HL-60/S4 treated with retinoic acid at 250 ng/mL for 4 days and 3 days (cell line): ENCODE measurements around the gene RNF151.

Source experiments
- in situ Hi-C: fragments of 300-500 bp; cut with MboI; formaldehyde crosslinking; loops from 2 replicates; pipeline ENCODE4 v1.7.0; 2022; ENCODE audit warnings: low sequenced_read_pairs

The RNF151 gene

GRCh38 chr16:1976216-1976520 lies 9.5 kb downstream of the RNF151 start:
- in situ Hi-C loops: no loop called here

- in situ Hi-C loops: no loop called here
These were observed 10.6 kb downstream of the RNF151 start for GRCh38 chr16:1976951-1977874.

- in situ Hi-C loops: no loop called here
These were observed 11.2 kb downstream of the RNF151 start for GRCh38 chr16:1977875-1978268.

- in situ Hi-C loops: no loop called here
These were observed 11.9 kb downstream of the RNF151 start for GRCh38 chr16:1978476-1979120.

- in situ Hi-C loops: no loop called here
These were observed 12.8 kb downstream of the RNF151 start for GRCh38 chr16:1979271-1980029.

GRCh38 chr16:1980030-1980769 lies 13.5 kb downstream of the RNF151 start:
- in situ Hi-C loops: no loop called here

- in situ Hi-C loops: no loop called here
These were observed 14.1 kb downstream of the RNF151 start for GRCh38 chr16:1980770-1981087.

- in situ Hi-C loops: no loop called here
These were observed 14.8 kb downstream of the RNF151 start, which contains the start of gene NOXO1 for GRCh38 chr16:1981398-1981836. TSS of gene NOXO1 (minus strand) at chr16:1981469. CDS start at chr16:1981179, 290 bp downstream.

- in situ Hi-C loops: no loop called here
These were observed 15.4 kb downstream of the RNF151 start for GRCh38 chr16:1982013-1982433.

GRCh38 chr16:1982991-1983543 lies 16.4 kb downstream of the RNF151 start:
- in situ Hi-C loops: no loop called here

- in situ Hi-C loops: no loop called here
These were observed 17.1 kb downstream of the RNF151 start, which contains the start of gene GFER for GRCh38 chr16:1983544-1984346. TSS of gene GFER (plus strand) at chr16:1984193. CDS start at chr16:1984219, 26 bp downstream.

- in situ Hi-C loops: no loop called here
These were observed 17.9 kb downstream of the RNF151 start for GRCh38 chr16:1984347-1985225.

GRCh38 chr16:1985466-1986150 lies 19.0 kb downstream of the RNF151 start:
- in situ Hi-C loops: no loop called here

- in situ Hi-C loops: no loop called here
These were observed 20.5 kb downstream of the RNF151 start for GRCh38 chr16:1987198-1987597.

GRCh38 chr16:1989209-1990100 lies 22.8 kb downstream of the RNF151 start, which contains the start of gene SYNGR3:
TSS of gene SYNGR3 (plus strand) at chr16:1989970. CDS start at chr16:1990103, 133 bp downstream.
- in situ Hi-C loops: no loop called here

GRCh38 chr16:1990101-1990350 lies 23.4 kb downstream of the RNF151 start:
- in situ Hi-C loops: no loop called here
